Panc1 (cell line): ENCODE measurements around the gene RFX2. TPM values are rescaled to one million over a fixed set of nuclear protein-coding genes. Genes with fewer than 3 reads are reported as not detected.

Experiments
- ATAC-seq: fragments of 200-7000 bp; cut with Tn5 transposase; 2 replicates; pipeline ENCODE4 v1.9.1; 2020; ENCODE audit warnings: mild to moderate bottlenecking, moderate library complexity
- BruUV-seq: library from RNA; stranded (reverse); fragments of 400-500 nt; replicated peaks from 2 replicates; lab custom pipeline; 2021; lab: Mats Ljungman, UMichigan
- CTCF ChIA-PET: fragments of 300-600 bp; sonication (Branson Sonifier 250); formaldehyde crosslinking; loops from one replicate; lab custom pipeline; 2022; ENCODE audit warnings: antibody characterized with exemption; lab: Charles Lee
- POLR2A ChIA-PET: fragments of 300-600 bp; sonication (Branson Sonifier 250); formaldehyde crosslinking; loops from one replicate; lab custom pipeline; 2022; ENCODE audit warnings: antibody characterized with exemption; lab: Charles Lee
- DNase-seq: peaks from one replicate; pipeline ENCODE4 v3.0.0-alpha.2; 2010; ENCODE audit warnings: low read depth, low spot score
- H3K27ac ChIP-seq: 2 replicates; pipeline ENCODE4 v1.5.1; 2011; ENCODE audit warnings: mild to moderate bottlenecking, low read length, inconsistent platforms
- H3K27me3 ChIP-seq: fragments of 200-500 bp; sonication (Bioruptor generic); 2 replicates; pipeline ENCODE4 v1.6.0; 2014; ENCODE audit warnings: low read length, inconsistent platforms; ENCODE audit not compliant: control insufficient read depth, insufficient read depth
- H3K36me3 ChIP-seq: fragments of 200-500 bp; sonication (Bioruptor generic); 2 replicates; pipeline ENCODE4 v1.5.1; 2014; ENCODE audit warnings: inconsistent platforms, mild to moderate bottlenecking, low read length, moderate library complexity; ENCODE audit not compliant: control insufficient read depth, insufficient read depth
- H3K4me1 ChIP-seq: 2 replicates; pipeline ENCODE4 v1.5.1; 2011; ENCODE audit warnings: inconsistent platforms, mild to moderate bottlenecking, low read length, moderate library complexity; ENCODE audit not compliant: control insufficient read depth, insufficient read depth
- H3K4me3 ChIP-seq, 2 experiments: 2 replicates each; pipeline ENCODE4 v1.5.1; 2011 to 2012; ENCODE audit warnings: low read depth in 2 of 2, low read length in 2 of 2, mild to moderate bottlenecking in 2 of 2, inconsistent platforms in 1 of 2, moderate library complexity in 1 of 2
- H3K9me3 ChIP-seq: fragments of 200-500 bp; sonication (Bioruptor generic); 2 replicates; pipeline ENCODE4 v1.5.1; 2014; ENCODE audit warnings: low read depth, mild to moderate bottlenecking, inconsistent platforms, low read length, moderate library complexity; ENCODE audit not compliant: control insufficient read depth, insufficient read depth
- POLR2AphosphoS5 ChIP-seq: IDR thresholded peaks from 2 replicates; pipeline ENCODE4 v1.6.1; 2012; ENCODE audit warnings: mild to moderate bottlenecking, low read depth, low read length, moderate library complexity
- SIN3A ChIP-seq: IDR thresholded peaks from 2 replicates; pipeline ENCODE4 v1.6.1; 2012; ENCODE audit warnings: low read depth, mild to moderate bottlenecking, low read length, moderate library complexity, borderline replicate concordance; ENCODE audit not compliant: insufficient read depth
- TCF7L2 ChIP-seq: IDR thresholded peaks from 2 replicates; pipeline ENCODE4 v1.6.1; 2011; ENCODE audit warnings: mild to moderate bottlenecking, low read depth, low read length, inconsistent platforms
- in situ Hi-C: cut with HindIII; loops from 2 replicates; pipeline ENCODE4 v1.10.0; 2016; ENCODE audit warnings: low sequenced_read_pairs, low pct_unique_long_range_greater_than_20kb
- intact Hi-C: fragments of 100-400 bp; cut with micrococcal nuclease; formaldehyde crosslinking; loops from one replicate; pipeline ENCODE4 v1.10.0; 2022; ENCODE audit not compliant: unreplicated experiment
- total RNA-seq: library from RNA; stranded (reverse); gene quantifications from one replicate; pipeline ENCODE4 v1.2.1, GENCODE V29; 2021; ENCODE audit not compliant: unreplicated experiment
- TF ChIP-seq, protein P1 (sequence below): fragments of 450-650 bp; IDR thresholded peaks from 2 replicates; pipeline ENCODE4 v1.5.1; 2017; ENCODE audit warnings: mild to moderate bottlenecking
- TF ChIP-seq, protein P2 (sequence below), 2 experiments: IDR thresholded peaks; 2 replicates each; pipeline ENCODE4 v1.6.1; 2011 to 2012; ENCODE audit warnings: low read depth in 2 of 2, control low read depth in 1 of 2, low read length in 1 of 2, mild to moderate bottlenecking in 1 of 2, moderate library complexity in 1 of 2; ENCODE audit not compliant: insufficient read depth in 1 of 2

RFX2 gene
- total RNA-seq, 1 experiment from 2014 or later: 8.0 TPM

GRCh38 chr19:6105444-6105843 lies 4.9 kb downstream of the RFX2 start:
- no peaks in the 10 kb centered on the region for H3K27me3 ChIP-seq
- ChIA-PET CTCF (no interaction called here), POLR2A (no interaction called here)
- no peak overlapping the region for H3K27ac ChIP-seq
- H3K36me3 ChIP-seq: no peaks in the 10 kb centered on the region
- intact Hi-C loops (no loop called here), in situ Hi-C loops (no loop called here)
- TF ChIP-seq TCF7L2: no peak
- TF ChIP-seq, protein P1, sequence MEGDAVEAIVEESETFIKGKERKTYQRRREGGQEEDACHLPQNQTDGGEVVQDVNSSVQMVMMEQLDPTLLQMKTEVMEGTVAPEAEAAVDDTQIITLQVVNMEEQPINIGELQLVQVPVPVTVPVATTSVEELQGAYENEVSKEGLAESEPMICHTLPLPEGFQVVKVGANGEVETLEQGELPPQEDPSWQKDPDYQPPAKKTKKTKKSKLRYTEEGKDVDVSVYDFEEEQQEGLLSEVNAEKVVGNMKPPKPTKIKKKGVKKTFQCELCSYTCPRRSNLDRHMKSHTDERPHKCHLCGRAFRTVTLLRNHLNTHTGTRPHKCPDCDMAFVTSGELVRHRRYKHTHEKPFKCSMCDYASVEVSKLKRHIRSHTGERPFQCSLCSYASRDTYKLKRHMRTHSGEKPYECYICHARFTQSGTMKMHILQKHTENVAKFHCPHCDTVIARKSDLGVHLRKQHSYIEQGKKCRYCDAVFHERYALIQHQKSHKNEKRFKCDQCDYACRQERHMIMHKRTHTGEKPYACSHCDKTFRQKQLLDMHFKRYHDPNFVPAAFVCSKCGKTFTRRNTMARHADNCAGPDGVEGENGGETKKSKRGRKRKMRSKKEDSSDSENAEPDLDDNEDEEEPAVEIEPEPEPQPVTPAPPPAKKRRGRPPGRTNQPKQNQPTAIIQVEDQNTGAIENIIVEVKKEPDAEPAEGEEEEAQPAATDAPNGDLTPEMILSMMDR: no peak
- TF ChIP-seq, protein P2, sequence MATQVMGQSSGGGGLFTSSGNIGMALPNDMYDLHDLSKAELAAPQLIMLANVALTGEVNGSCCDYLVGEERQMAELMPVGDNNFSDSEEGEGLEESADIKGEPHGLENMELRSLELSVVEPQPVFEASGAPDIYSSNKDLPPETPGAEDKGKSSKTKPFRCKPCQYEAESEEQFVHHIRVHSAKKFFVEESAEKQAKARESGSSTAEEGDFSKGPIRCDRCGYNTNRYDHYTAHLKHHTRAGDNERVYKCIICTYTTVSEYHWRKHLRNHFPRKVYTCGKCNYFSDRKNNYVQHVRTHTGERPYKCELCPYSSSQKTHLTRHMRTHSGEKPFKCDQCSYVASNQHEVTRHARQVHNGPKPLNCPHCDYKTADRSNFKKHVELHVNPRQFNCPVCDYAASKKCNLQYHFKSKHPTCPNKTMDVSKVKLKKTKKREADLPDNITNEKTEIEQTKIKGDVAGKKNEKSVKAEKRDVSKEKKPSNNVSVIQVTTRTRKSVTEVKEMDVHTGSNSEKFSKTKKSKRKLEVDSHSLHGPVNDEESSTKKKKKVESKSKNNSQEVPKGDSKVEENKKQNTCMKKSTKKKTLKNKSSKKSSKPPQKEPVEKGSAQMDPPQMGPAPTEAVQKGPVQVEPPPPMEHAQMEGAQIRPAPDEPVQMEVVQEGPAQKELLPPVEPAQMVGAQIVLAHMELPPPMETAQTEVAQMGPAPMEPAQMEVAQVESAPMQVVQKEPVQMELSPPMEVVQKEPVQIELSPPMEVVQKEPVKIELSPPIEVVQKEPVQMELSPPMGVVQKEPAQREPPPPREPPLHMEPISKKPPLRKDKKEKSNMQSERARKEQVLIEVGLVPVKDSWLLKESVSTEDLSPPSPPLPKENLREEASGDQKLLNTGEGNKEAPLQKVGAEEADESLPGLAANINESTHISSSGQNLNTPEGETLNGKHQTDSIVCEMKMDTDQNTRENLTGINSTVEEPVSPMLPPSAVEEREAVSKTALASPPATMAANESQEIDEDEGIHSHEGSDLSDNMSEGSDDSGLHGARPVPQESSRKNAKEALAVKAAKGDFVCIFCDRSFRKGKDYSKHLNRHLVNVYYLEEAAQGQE (IDR thresholded peaks at IDR 0.05; ENCODE audit: insufficient read depth in 1 of 2, low read depth in 2 of 2, low read length in 1 of 2): no peak
- TF ChIP-seq POLR2AphosphoS5: no peak
- no peak for TF ChIP-seq SIN3A
- no peaks in the 10 kb centered on the region for H3K9me3 ChIP-seq
- DNase-seq (no peak), ATAC-seq (no peak)
- BruUV-seq: no TSS peak
- H3K4me3 ChIP-seq: no peak overlapping the region
- H3K4me1 ChIP-seq: peaks cover 5% of the 10 kb centered on the region

DNA sequence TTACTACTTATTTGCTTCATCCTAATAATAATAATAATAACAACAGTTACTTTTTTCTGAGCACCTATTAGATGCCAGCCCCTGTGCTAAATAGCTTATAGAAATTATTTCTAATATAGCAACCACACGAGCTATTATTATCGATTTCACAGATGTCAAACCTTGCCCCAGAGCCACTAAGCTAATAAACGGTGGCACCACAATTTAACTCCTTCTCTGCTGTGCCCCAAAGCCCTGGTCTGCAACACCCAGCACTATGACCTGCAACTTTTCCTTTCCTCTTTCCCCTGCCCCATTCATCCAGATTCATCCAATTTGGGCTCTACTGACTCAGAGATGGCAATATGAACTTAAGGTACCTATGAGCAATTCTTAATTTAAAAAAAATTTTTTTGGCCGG lies 6.4 kb downstream of the RFX2 start:
- in situ Hi-C loops (no loop called here), intact Hi-C loops (no loop called here)
- no peak overlapping the region for H3K27ac ChIP-seq
- no peak for ATAC-seq
- no peak for TF ChIP-seq SIN3A
- TF ChIP-seq, protein P2 (IDR thresholded peaks at IDR 0.05; ENCODE audit: insufficient read depth in 1 of 2, low read depth in 2 of 2, low read length in 1 of 2): no peak
- TF ChIP-seq POLR2AphosphoS5: no peak
- no peak for TF ChIP-seq TCF7L2
- TF ChIP-seq, protein P1: no peak
- H3K4me1 ChIP-seq: peaks cover 5% of the 10 kb centered on the region
- no peak overlapping the region for H3K4me3 ChIP-seq
- H3K9me3 ChIP-seq: no peaks in the 10 kb centered on the region
- H3K27me3 ChIP-seq: no peaks in the 10 kb centered on the region
- no TSS peak for BruUV-seq
- ChIA-PET POLR2A (no interaction called here), CTCF (no interaction called here)
- DNase-seq: no peak
- H3K36me3 ChIP-seq: no peaks in the 10 kb centered on the region
